ENCODE measurements around the gene CORO7.

GRCh38 chr16:4324492-4325252 lies 91.7 kb downstream of the CORO7 start:
- TF ChIP-seq, protein P1, sequence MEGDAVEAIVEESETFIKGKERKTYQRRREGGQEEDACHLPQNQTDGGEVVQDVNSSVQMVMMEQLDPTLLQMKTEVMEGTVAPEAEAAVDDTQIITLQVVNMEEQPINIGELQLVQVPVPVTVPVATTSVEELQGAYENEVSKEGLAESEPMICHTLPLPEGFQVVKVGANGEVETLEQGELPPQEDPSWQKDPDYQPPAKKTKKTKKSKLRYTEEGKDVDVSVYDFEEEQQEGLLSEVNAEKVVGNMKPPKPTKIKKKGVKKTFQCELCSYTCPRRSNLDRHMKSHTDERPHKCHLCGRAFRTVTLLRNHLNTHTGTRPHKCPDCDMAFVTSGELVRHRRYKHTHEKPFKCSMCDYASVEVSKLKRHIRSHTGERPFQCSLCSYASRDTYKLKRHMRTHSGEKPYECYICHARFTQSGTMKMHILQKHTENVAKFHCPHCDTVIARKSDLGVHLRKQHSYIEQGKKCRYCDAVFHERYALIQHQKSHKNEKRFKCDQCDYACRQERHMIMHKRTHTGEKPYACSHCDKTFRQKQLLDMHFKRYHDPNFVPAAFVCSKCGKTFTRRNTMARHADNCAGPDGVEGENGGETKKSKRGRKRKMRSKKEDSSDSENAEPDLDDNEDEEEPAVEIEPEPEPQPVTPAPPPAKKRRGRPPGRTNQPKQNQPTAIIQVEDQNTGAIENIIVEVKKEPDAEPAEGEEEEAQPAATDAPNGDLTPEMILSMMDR (conservative IDR thresholded peaks at IDR 0.05), result no peak
- no peak for TF ChIP-seq ZFX (IDR thresholded peaks at IDR 0.05)
